ENCODE data around the gene DNAJB2.

DNAJB2 gene

DNA sequence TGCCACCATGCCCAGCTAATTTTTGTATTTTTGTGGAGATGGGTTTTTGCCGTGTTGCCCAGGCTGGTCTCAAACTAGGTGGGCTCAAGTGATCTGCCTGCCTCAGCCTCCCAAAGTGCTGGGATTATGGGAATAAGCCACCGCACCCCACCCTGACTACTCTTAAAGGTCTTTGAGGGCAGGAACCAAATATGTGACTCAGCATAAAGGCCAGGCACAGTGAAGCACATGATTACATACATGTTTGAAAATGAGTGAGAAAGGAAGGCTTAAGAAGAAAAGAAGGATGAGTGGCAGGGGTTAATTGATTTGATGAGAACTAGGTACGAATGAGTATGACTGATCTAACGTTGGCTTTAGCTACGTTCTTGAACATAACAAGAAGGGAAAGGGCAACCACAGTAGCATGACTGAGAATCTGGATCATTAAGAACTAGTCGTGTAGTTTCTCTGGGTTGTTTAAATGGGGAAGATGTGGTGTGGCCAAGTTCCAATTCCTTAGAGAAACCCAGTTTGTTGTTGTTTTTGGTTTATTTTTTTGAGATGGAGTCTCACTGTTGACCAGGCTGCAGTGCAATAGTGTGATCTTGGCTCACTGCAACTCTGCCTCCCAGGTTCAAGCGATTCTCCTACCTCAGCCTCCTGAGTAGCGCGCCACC, 46.6 kb downstream of the DNAJB2 start:
- DNase-seq (ENCODE audit: low read depth, low spot score): no peak
- TF ChIP-seq CTCF (IDR thresholded peaks at IDR 0.05; ENCODE audit: low read depth, low read length): no peak
- in situ Hi-C loops (cut with HindIII; ENCODE audit: low sequenced_read_pairs): no loop called here
- no peak overlapping the region for H3K4me3 ChIP-seq (ENCODE audit: low read depth, low read length)

DNA sequence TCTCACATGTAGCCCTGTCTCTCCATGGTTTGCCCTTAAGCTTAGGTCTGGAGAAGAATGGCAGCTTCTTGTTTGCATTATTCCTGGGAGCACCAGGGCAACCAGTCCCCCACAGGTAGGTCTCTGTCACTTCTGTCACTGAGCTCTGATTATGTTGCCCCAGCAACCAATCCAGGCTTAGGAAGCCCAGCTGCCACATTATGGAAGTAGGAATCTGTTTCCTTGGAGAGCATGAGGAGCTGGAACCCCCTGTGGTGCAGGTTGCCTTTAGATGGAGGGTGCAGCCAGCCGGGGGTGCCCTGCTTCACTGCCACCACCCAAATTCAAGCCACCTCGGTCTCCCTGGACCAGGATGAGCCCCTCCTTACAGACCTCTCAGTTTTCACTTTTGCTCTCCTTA, 48.6 kb downstream of the DNAJB2 start:
- H3K4me3 ChIP-seq (ENCODE audit: low read depth, low read length): no peak overlapping the region
- DNase-seq (ENCODE audit: low read depth, low spot score): no peak
- TF ChIP-seq CTCF (IDR thresholded peaks at IDR 0.05; ENCODE audit: low read depth, low read length): no peak
- in situ Hi-C loops (cut with HindIII; ENCODE audit: low sequenced_read_pairs): no loop called here

- DNase-seq (ENCODE audit: low read depth, low spot score): peak; percentile 5
- H3K4me3 ChIP-seq (ENCODE audit: low read depth, low read length): no peak overlapping the region
- in situ Hi-C loops (cut with HindIII; ENCODE audit: low sequenced_read_pairs): no loop called here
- TF ChIP-seq CTCF (IDR thresholded peaks at IDR 0.05; ENCODE audit: low read depth, low read length): no peak
Measured at GRCh38 chr2:219331560-219332213, 52.5 kb downstream of the DNAJB2 start.

DNA sequence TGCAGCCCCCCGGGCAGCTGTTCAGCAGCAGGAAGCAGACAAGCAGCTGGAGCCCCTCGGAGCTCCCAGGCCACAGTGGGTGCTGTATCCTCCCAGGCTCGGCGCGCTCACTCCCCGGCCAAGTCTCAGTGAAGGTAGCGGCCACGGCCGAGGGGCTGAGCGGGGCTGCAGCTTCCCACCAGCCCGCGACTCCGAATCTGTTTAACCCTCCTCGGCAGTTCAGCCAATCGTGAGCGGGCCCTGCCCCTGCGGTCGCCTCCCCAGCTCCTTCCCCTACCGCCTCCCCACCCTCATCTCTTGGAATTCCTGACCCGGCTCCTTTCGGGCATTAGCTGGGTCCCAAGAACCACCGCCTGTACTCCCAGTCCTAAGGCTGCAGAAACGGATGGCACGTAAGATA, 53.4 kb downstream of the DNAJB2 start, which contains the start of gene RESP18:
Gene RESP18 (minus strand): TSS at position 203 of the 400 bp plus-strand sequence.
- no peak within 1 kb of the TSS for H3K4me3 ChIP-seq (ENCODE audit: low read depth, low read length)
- TF ChIP-seq CTCF (IDR thresholded peaks at IDR 0.05; ENCODE audit: low read depth, low read length): no peak
- no peak for DNase-seq (ENCODE audit: low read depth, low spot score)
- in situ Hi-C loops (cut with HindIII; ENCODE audit: low sequenced_read_pairs): no loop called here

- DNase-seq (ENCODE audit: low read depth, low spot score): no peak
- TF ChIP-seq CTCF (IDR thresholded peaks at IDR 0.05; ENCODE audit: low read depth, low read length): no peak
- in situ Hi-C loops (cut with HindIII; ENCODE audit: low sequenced_read_pairs): no loop called here
- H3K4me3 ChIP-seq (ENCODE audit: low read depth, low read length): no peak overlapping the region
Measured at GRCh38 chr2:219334076-219334475, 54.9 kb downstream of the DNAJB2 start.

- no peak for DNase-seq (ENCODE audit: low read depth, low spot score)
- no peak overlapping the region for H3K4me3 ChIP-seq (ENCODE audit: low read depth, low read length)
- in situ Hi-C loops (cut with HindIII; ENCODE audit: low sequenced_read_pairs): no loop called here
- no peak for TF ChIP-seq CTCF (IDR thresholded peaks at IDR 0.05; ENCODE audit: low read depth, low read length)
Measured at GRCh38 chr2:219335373-219335786, 56.2 kb downstream of the DNAJB2 start.
